ENCODE data around the gene NSFL1C. TPM values are rescaled to one million over a fixed set of nuclear protein-coding genes. Genes with fewer than 3 reads are reported as not detected.

NSFL1C gene
- total RNA-seq, 1 experiment from 2014 or later: 76.1 TPM

- POLR2A ChIA-PET: no interaction called here
- Mint-ChIP-seq H3K9me3 (ENCODE audit: unreplicated experiment) (peaks cover 15% of the 10 kb centered on the region), H3K27me3 (ENCODE audit: insufficient read depth, unreplicated experiment) (no peaks in the 10 kb centered on the region), H3K36me3 (ENCODE audit: insufficient read depth, unreplicated experiment) (no peaks in the 10 kb centered on the region), H3K27ac (ENCODE audit: low read depth, unreplicated experiment) (no peak overlapping the region), H3K4me3 (ENCODE audit: unreplicated experiment) (no peak overlapping the region), H3K4me1 (ENCODE audit: insufficient read depth, unreplicated experiment) (peaks cover 27% of the 10 kb centered on the region)
- no TSS peak for BruUV-seq (replicated peaks)
- CTCF ChIA-PET: no interaction called here
- DNase-seq (ENCODE audit: unreplicated experiment): no peak
- TF ChIP-seq CTCF (IDR thresholded peaks at IDR 0.05; ENCODE audit: unreplicated experiment): no peak
- intact Hi-C loops (cut with micrococcal nuclease): no loop called here
Observed at GRCh38 chr20:1420066-1420465, 46.6 kb downstream of the NSFL1C start.

- Mint-ChIP-seq H3K27ac (ENCODE audit: low read depth, unreplicated experiment) (no peak overlapping the region), H3K9me3 (ENCODE audit: unreplicated experiment) (peaks cover 15% of the 10 kb centered on the region), H3K4me1 (ENCODE audit: insufficient read depth, unreplicated experiment) (peaks cover 17% of the 10 kb centered on the region), H3K36me3 (ENCODE audit: insufficient read depth, unreplicated experiment) (no peaks in the 10 kb centered on the region), H3K27me3 (ENCODE audit: insufficient read depth, unreplicated experiment) (no peaks in the 10 kb centered on the region), H3K4me3 (ENCODE audit: unreplicated experiment) (no peak overlapping the region)
- no TSS peak for BruUV-seq (replicated peaks)
- intact Hi-C loops (cut with micrococcal nuclease): no loop called here
- ChIA-PET POLR2A (interaction anchor here (0.6 to 1.1 kb wide), 2 partner anchors 9 to 11 kb away, joined by 3 read pairs; no protein-coding TSS in a partner anchor), CTCF (interaction anchor here (0.7 kb wide), 1 partner anchor 602 kb away, joined by 3 read pairs; no protein-coding TSS in a partner anchor)
- TF ChIP-seq CTCF (IDR thresholded peaks at IDR 0.05; ENCODE audit: unreplicated experiment): no peak
- DNase-seq (ENCODE audit: unreplicated experiment): no peak
Observed at GRCh38 chr20:1418350-1418749, 48.3 kb downstream of the NSFL1C start.

DNA sequence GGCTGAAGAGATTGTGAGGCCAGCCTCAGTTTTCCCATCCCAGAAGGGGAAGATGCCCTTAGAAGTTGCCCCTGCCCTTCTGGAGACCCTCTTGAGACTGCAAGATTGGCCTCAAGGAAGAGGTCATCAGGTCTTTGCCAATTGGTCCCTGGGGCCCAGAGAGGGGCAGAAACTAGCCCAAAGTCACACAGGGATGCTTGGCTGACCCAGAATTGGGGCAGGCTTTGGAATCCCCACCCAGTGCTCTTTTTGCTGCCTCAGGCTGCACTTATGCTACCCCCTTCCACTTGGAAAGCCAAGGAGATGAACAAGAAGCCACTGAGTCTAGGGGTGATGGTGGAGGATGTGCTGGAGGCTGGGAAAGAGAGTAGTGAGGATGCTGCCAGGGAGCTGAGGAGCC lies 48.9 kb downstream of the NSFL1C start:
- no peak for DNase-seq (ENCODE audit: unreplicated experiment)
- no peak overlapping the region for H3K4me3 Mint-ChIP-seq (ENCODE audit: unreplicated experiment)
- intact Hi-C loops (cut with micrococcal nuclease): no loop called here
- ChIA-PET POLR2A (interaction anchor here (0.6 to 1.2 kb wide), 2 partner anchors 9 to 24 kb away, joined by 3 to 6 read pairs; partner anchors contain the start of gene FKBP1A), CTCF (no interaction called here)
- H3K9me3 Mint-ChIP-seq (ENCODE audit: unreplicated experiment): peaks cover 15% of the 10 kb centered on the region
- TF ChIP-seq CTCF (IDR thresholded peaks at IDR 0.05; ENCODE audit: unreplicated experiment): no peak
- peaks cover 17% of the 10 kb centered on the region for H3K4me1 Mint-ChIP-seq (ENCODE audit: insufficient read depth, unreplicated experiment)
- no peaks in the 10 kb centered on the region for H3K27me3 Mint-ChIP-seq (ENCODE audit: insufficient read depth, unreplicated experiment)
- H3K27ac Mint-ChIP-seq (ENCODE audit: low read depth, unreplicated experiment): no peak overlapping the region
- no peaks in the 10 kb centered on the region for H3K36me3 Mint-ChIP-seq (ENCODE audit: insufficient read depth, unreplicated experiment)
- no TSS peak for BruUV-seq (replicated peaks)

- H3K9me3 Mint-ChIP-seq (ENCODE audit: unreplicated experiment): peaks cover 13% of the 10 kb centered on the region
- no peak overlapping the region for H3K4me3 Mint-ChIP-seq (ENCODE audit: unreplicated experiment)
- H3K4me1 Mint-ChIP-seq (ENCODE audit: insufficient read depth, unreplicated experiment): peaks cover 17% of the 10 kb centered on the region
- peak; percentile 51 for DNase-seq (ENCODE audit: unreplicated experiment)
- H3K27me3 Mint-ChIP-seq (ENCODE audit: insufficient read depth, unreplicated experiment): no peaks in the 10 kb centered on the region
- no peaks in the 10 kb centered on the region for H3K36me3 Mint-ChIP-seq (ENCODE audit: insufficient read depth, unreplicated experiment)
- CTCF ChIA-PET: interaction anchor here (1.0 kb wide), 1 partner anchor 20 kb away, joined by 5 read pairs; no protein-coding TSS in a partner anchor
- intact Hi-C loops (cut with micrococcal nuclease): no loop called here
- POLR2A ChIA-PET: interaction anchor here (1.1 to 1.2 kb wide), 3 partner anchors 24 to 86 kb away, joined by 3 to 6 read pairs (median 3); partner anchors contain the start of gene FKBP1A
- TF ChIP-seq CTCF (IDR thresholded peaks at IDR 0.05; ENCODE audit: unreplicated experiment): no peak
- BruUV-seq (replicated peaks): no TSS peak
- H3K27ac Mint-ChIP-seq (ENCODE audit: low read depth, unreplicated experiment): peak overlapping the region; percentile 32
Observed at GRCh38 chr20:1417273-1417672, 49.4 kb downstream of the NSFL1C start.

All from MCF 10A (cell line).